ENCODE results near the gene CHCHD6. TPM values are rescaled to one million over a fixed set of nuclear protein-coding genes. Genes with fewer than 3 reads are reported as not detected.

CHCHD6 gene
- total RNA-seq, 2 donors from 2014 or later: 9.3 to 13.2 TPM

- no peaks in the 10 kb centered on the region for H3K4me1 ChIP-seq
- H3K36me3 ChIP-seq: no peaks in the 10 kb centered on the region
- no peak overlapping the region for H3K4me3 ChIP-seq
- intact Hi-C loops (cut with DNase I): no loop called here
- no peak overlapping the region for H3K9ac ChIP-seq (ENCODE audit: low read depth in 2 of 2, low read length in 2 of 2)
- TF ChIP-seq, protein P1, sequence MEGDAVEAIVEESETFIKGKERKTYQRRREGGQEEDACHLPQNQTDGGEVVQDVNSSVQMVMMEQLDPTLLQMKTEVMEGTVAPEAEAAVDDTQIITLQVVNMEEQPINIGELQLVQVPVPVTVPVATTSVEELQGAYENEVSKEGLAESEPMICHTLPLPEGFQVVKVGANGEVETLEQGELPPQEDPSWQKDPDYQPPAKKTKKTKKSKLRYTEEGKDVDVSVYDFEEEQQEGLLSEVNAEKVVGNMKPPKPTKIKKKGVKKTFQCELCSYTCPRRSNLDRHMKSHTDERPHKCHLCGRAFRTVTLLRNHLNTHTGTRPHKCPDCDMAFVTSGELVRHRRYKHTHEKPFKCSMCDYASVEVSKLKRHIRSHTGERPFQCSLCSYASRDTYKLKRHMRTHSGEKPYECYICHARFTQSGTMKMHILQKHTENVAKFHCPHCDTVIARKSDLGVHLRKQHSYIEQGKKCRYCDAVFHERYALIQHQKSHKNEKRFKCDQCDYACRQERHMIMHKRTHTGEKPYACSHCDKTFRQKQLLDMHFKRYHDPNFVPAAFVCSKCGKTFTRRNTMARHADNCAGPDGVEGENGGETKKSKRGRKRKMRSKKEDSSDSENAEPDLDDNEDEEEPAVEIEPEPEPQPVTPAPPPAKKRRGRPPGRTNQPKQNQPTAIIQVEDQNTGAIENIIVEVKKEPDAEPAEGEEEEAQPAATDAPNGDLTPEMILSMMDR (IDR thresholded peaks at IDR 0.05): no peak
- DNase-seq: no peak
- H3K27me3 ChIP-seq: no peaks in the 10 kb centered on the region
- H3K27ac ChIP-seq: no peak overlapping the region
- no peaks in the 10 kb centered on the region for H3K9me3 ChIP-seq
Measured at GRCh38 chr3:126718561-126719445, 14.8 kb downstream of the CHCHD6 start.

DNA sequence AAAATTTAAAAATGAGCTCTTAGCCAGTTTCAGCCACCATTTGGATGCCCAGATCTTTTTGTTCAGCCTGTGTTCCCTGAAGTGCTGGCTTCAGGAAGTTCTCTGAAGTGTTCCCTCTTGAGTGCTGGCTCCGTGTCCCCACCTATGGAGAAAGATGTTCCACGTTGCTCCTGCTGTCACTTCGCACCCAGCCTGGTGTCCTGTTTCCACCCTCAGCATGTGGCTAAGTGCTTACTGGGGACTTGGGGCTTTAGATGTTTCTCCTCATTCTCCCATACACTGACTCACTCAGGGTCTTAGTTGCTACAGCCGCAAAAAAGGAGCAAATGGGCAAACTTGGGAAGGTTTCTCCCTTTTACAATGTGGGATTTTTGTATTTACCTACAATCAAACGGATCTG is 16.6 kb downstream of the CHCHD6 start:
- intact Hi-C loops (cut with DNase I): no loop called here
- no peak for DNase-seq
- H3K36me3 ChIP-seq: no peaks in the 10 kb centered on the region

DNA sequence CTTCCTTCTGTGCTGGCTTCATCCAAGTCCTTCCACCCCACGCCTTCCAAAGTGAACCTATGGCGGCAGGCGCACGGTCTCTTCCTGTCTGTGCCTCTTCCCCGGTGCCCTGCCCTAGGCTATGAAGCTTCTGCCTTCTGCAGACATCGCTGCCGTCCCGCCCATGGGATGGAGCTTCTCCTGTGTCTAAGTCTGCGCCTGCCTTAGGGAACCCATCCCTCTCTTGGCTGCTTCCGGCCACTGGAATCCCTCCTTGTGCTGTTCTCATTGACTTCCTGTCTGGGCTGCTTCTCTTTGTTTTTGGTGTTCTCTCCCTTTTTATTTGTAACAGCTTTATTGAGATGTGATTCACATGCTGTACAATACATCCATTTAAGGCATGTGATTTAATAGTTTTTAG is 17.2 kb downstream of the CHCHD6 start:
- Histone ChIP-seq H3K27me3 (no peaks in the 10 kb centered on the region), H3K36me3 (no peaks in the 10 kb centered on the region), H3K27ac (no peak overlapping the region), H3K9me3 (no peaks in the 10 kb centered on the region), H3K4me1 (no peaks in the 10 kb centered on the region), H3K9ac (ENCODE audit: low read depth in 2 of 2, low read length in 2 of 2) (no peak overlapping the region), H3K4me3 (no peak overlapping the region)
- DNase-seq: no peak
- intact Hi-C loops (cut with DNase I): no loop called here
- TF ChIP-seq, protein P1 (IDR thresholded peaks at IDR 0.05): no peak

More for the DNA sequence above, 16.6 kb downstream of the CHCHD6 start:
- Histone ChIP-seq H3K9me3 (no peaks in the 10 kb centered on the region), H3K4me3 (no peak overlapping the region), H3K27ac (no peak overlapping the region), H3K27me3 (no peaks in the 10 kb centered on the region), H3K9ac (ENCODE audit: low read depth in 2 of 2, low read length in 2 of 2) (no peak overlapping the region), H3K4me1 (no peaks in the 10 kb centered on the region)
- TF ChIP-seq, protein P1 (IDR thresholded peaks at IDR 0.05): no peak

DNA sequence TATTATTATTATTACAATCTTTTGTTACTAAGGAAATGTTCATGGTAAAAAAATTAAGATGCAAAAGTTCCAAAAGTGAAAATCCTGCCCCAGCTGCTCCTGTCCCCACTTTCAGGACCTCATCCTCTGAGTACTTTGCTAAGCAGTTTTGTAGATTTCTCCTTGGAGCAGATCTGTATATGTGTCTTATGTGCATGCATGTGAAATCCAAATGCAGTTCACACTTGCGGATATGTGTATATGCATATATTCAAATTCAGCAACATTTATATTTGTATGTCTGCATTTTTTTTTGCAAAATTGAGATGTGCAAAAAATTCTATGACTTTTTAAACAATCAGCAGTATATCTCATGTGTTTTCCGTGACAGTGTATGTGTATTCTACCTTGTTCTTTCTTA is 19.2 kb downstream of the CHCHD6 start:
- H3K27ac ChIP-seq: no peak overlapping the region
- H3K27me3 ChIP-seq: no peaks in the 10 kb centered on the region
- TF ChIP-seq, protein P1 (IDR thresholded peaks at IDR 0.05): no peak
- no peaks in the 10 kb centered on the region for H3K36me3 ChIP-seq
- intact Hi-C loops (cut with DNase I): no loop called here
- H3K9ac ChIP-seq (ENCODE audit: low read depth in 2 of 2, low read length in 2 of 2): no peak overlapping the region
- H3K4me3 ChIP-seq: no peak overlapping the region
- H3K4me1 ChIP-seq: no peaks in the 10 kb centered on the region
- H3K9me3 ChIP-seq: no peaks in the 10 kb centered on the region
- DNase-seq: no peak

GRCh38 chr3:126723801-126724200 is 19.8 kb downstream of the CHCHD6 start:
- Histone ChIP-seq H3K9me3 (no peaks in the 10 kb centered on the region), H3K27ac (no peak overlapping the region)

More at GRCh38 chr3:126723801-126724200, 19.8 kb downstream of the CHCHD6 start:
- H3K27me3 ChIP-seq: no peaks in the 10 kb centered on the region
- H3K4me3 ChIP-seq: no peak overlapping the region
- TF ChIP-seq, protein P1 (IDR thresholded peaks at IDR 0.05): no peak
- DNase-seq: no peak
- intact Hi-C loops (cut with DNase I): no loop called here
- H3K36me3 ChIP-seq: no peaks in the 10 kb centered on the region
- H3K9ac ChIP-seq (ENCODE audit: low read depth in 2 of 2, low read length in 2 of 2): no peak overlapping the region
- H3K4me1 ChIP-seq: no peaks in the 10 kb centered on the region

All from colonic mucosa (tissue), 4 donors.